Measurements from ENCODE around the gene G6PD. TPM values are rescaled to one million over a fixed set of nuclear protein-coding genes. Genes with fewer than 3 reads are reported as not detected.

G6PD gene
- total RNA-seq, 1 experiment from 2014 or later, result 63.7 TPM

- no peak for DNase-seq (ENCODE audit: low read depth)
These were observed 58.1 kb downstream of the G6PD start for GRCh38 chrX:154488336-154489075.

DNA sequence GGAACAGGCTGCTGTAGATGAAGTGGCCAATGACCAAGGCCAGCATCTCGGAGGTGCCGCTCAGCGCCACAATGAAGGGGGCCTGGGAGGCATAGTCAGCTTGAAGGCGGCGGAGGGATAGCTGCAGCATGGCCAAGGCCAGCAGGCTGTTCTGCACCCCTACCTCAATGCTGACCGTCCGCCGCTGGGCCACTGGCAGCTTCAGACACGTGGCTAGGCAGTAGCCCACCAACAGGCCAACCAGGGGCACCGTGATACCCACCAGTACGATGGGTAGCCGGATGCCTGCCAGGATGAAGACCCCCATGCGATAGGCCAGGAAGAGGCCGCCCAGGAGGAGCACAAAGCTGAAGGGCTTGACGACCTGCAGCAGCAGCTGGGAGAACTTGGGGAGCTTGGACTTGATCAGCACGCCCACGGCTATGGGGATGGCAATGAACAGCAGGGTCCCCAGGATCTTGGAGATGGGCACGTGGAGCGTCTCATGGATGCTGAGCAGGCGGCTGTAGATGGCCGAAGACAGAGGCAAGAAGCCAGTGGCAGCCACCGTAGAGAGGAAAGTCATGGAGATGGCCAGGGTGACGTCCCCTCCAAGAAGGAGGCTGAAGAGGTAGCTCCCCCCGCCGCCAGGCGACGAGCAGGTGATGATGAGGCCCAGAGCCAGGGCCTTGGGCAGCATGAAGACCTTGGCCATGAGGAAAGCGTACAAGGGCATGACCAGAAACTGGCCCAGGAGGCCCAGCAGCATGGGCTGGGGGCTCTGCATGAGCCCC lies 58.9 kb downstream of the G6PD start:
- DNase-seq (ENCODE audit: low read depth), result no peak

GRCh38 chrX:154486396-154487207 lies 60.0 kb downstream of the G6PD start, which contains the start of gene UBL4A:
Gene UBL4A (minus strand): TSS chrX:154486615. CDS start chrX:154486584, 31 bp downstream.
- no peak for DNase-seq (ENCODE audit: low read depth)

DNA sequence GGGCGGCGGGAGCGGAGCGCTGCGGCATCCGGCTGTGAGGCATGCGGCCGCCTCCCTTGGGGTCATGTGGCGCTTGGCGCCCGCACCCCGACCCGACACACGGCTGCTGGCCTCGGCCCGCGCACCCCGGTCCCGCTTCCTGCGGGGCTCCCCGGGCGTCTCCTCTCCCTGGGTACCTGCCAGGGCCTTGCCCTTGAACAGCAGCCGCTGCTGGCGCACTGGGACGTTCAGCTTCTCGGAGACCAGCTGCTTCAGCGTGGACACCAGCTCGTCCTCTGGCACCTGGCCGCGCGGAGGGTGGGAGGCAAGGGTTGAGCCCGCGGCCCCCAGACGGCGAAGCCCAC lies 60.6 kb downstream of the G6PD start:
- no peak for DNase-seq (ENCODE audit: low read depth)

DNA sequence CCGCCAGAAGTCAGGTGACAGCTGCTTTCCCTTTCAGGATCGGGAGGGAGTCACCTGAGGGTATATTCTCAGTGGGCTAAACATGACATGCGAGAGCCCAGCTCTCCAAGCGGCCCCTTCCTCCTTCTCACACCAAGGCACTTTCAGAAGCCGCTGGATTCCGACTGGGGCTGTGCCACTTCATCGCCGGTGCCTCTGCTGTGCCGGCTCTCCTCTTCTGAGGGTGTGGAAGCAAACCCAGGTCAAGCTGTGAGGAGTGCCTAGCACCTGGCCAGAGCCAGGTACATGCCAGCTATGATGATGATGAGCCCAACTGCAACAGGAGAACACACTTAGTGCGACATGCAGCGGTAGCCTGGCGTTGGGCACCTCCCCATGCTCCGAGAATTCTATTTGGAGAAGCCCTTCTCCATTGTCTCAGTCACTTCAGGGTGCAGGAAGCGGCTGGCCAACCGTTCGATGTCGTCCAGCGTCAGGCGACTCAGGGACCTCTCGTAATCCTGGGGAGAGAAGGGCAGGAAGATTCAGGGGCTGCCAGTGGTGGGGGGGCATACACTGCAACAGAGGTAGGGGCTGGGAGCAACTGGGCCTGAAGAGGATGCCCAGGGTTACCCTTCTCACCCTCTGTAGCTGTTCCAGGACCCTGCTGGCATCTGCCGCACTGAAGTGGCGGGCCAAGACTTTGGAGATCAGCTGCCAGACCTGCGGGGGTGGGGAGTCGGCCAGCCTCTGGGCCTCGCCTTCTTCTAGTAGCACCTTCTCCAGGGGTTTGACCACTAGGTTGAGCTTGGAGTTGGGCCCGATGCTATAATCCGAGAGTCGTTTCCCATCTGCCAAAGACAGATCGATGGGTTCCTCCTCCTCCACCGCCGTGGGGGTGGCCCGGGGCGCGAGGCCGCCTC lies 61.2 kb downstream of the G6PD start:
- DNase-seq (ENCODE audit: low read depth), result no peak

GRCh38 chrX:154484255-154485149 lies 62.1 kb downstream of the G6PD start:
- no peak for DNase-seq (ENCODE audit: low read depth)

GRCh38 chrX:154483325-154483724 lies 63.3 kb downstream of the G6PD start:
- no peak for DNase-seq (ENCODE audit: low read depth)

GRCh38 chrX:154482786-154483185 lies 63.9 kb downstream of the G6PD start:
- DNase-seq (ENCODE audit: low read depth), result no peak

- no peak for DNase-seq (ENCODE audit: low read depth)
These were observed 64.6 kb downstream of the G6PD start for GRCh38 chrX:154481911-154482601.

Small RNAs within 50 kb of the gene (small RNA-seq; reads per million reads assigned to genes)
- not detected for gene RN7SL697P

Other genes starting within 250 kb of the G6PD start
- gene FLNA, start 172.2 kb downstream of the G6PD start, total RNA-seq (2014; rRNA removed; shearing (Covaris generic)), result 1,291 and 1,336 TPM in 2 replicates
- gene EMD, start 167.6 kb downstream of the G6PD start, total RNA-seq (2014; rRNA removed; shearing (Covaris generic)), result 33.2 and 41.5 TPM in 2 replicates
- gene RPL10, start 148.5 kb downstream of the G6PD start, total RNA-seq (2014; rRNA removed; shearing (Covaris generic)), result 3,228 and 3,649 TPM in 2 replicates
- 52.7 and 59.7 TPM in 2 replicates for gene DNASE1L1, start 137.6 kb downstream of the G6PD start, total RNA-seq (2014; rRNA removed; shearing (Covaris generic))
- 16.6 and 24.8 TPM in 2 replicates for gene TAFAZZIN, start 135.3 kb downstream of the G6PD start, total RNA-seq (2014; rRNA removed; shearing (Covaris generic))
- 30.5 and 44.4 TPM in 2 replicates for gene ATP6AP1, start 118.2 kb downstream of the G6PD start, total RNA-seq (2014; rRNA removed; shearing (Covaris generic))
- 64.4 and 92.9 TPM in 2 replicates for gene GDI1, start 109.7 kb downstream of the G6PD start, total RNA-seq (2014; rRNA removed; shearing (Covaris generic))
- gene FAM50A, start 102.7 kb downstream of the G6PD start, total RNA-seq (2014; rRNA removed; shearing (Covaris generic)), result 36.6 and 37.4 TPM in 2 replicates
- 3.4 and 4.0 TPM in 2 replicates for gene PLXNA3, start 88.6 kb downstream of the G6PD start, total RNA-seq (2014; rRNA removed; shearing (Covaris generic))
- 37.4 and 40.2 TPM in 2 replicates for gene LAGE3, start 67.6 kb downstream of the G6PD start, total RNA-seq (2014; rRNA removed; shearing (Covaris generic))
- 54.5 and 61.7 TPM in 2 replicates for gene UBL4A, start 60.2 kb downstream of the G6PD start, total RNA-seq (2014; rRNA removed; shearing (Covaris generic))
- 26.9 and 28.0 TPM in 2 replicates for gene SLC10A3, start 56.2 kb downstream of the G6PD start, total RNA-seq (2014; rRNA removed; shearing (Covaris generic))
- 20.2 and 22.9 TPM in 2 replicates for gene FAM3A, start 30.6 kb downstream of the G6PD start, total RNA-seq (2014; rRNA removed; shearing (Covaris generic))
- 31.9 and 45.0 TPM in 2 replicates for gene IKBKG, start 774 bp upstream of the G6PD start, total RNA-seq (2014; rRNA removed; shearing (Covaris generic))
- 130 and 312 TPM in 2 replicates for gene CTAG1A, start 38.3 kb upstream of the G6PD start, total RNA-seq (2014; rRNA removed; shearing (Covaris generic))
- gene CTAG1B, start 72.4 kb upstream of the G6PD start, total RNA-seq (2014; rRNA removed; shearing (Covaris generic)), result 11.9 and 128 TPM in 2 replicates
- 633 and 765 TPM in 2 replicates for gene CTAG2, start 106.7 kb upstream of the G6PD start, total RNA-seq (2014; rRNA removed; shearing (Covaris generic))
- 6.9 and 17.5 TPM in 2 replicates for gene GAB3, start 204.2 kb upstream of the G6PD start, total RNA-seq (2014; rRNA removed; shearing (Covaris generic))
- 62.2 and 74.3 TPM in 2 replicates for gene DKC1, start 216.0 kb upstream of the G6PD start, total RNA-seq (2014; rRNA removed; shearing (Covaris generic))

Measured in HT1080 (cell line).